ENCODE data around the gene SGSH. TPM values are rescaled to one million over a fixed set of nuclear protein-coding genes. Genes with fewer than 3 reads are reported as not detected.

The SGSH gene
- total RNA-seq, 1 experiment from 2014 or later, result 19.8 TPM

DNA sequence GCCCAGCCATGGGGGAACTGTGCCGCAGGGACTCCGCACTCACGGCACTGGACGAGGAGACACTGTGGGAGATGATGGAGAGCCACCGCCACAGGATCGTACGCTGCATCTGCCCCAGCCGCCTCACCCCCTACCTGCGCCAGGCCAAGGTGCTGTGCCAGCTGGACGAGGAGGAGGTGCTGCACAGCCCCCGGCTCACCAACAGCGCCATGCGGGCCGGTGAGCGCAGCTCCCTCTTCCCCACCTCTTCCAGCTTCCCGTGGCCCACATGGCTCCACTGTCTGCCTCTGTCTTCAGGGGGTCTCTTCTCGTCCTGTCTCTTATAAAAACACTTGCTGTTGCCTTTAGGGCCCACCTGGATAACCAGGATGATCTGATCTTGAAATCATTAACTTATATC lies 38.7 kb downstream of the SGSH start:
- DNase-seq, result no peak

More for the DNA sequence above, 38.7 kb downstream of the SGSH start:
- Histone ChIP-seq H2BK15ac (ENCODE audit: low read depth, low read length) (no peak overlapping the region), H3T11ph (ENCODE audit: low read length) (no peak overlapping the region), H2BK20ac (ENCODE audit: low read depth, low read length, poor library complexity, severe bottlenecking) (no peak overlapping the region), H3K23me2 (ENCODE audit: insufficient read length, low read depth, low read length, poor library complexity, severe bottlenecking) (no peaks in the 10 kb centered on the region), H3K4ac (ENCODE audit: low read depth, low read length) (no peak overlapping the region), H2BK120ac (ENCODE audit: low read depth, low read length, poor library complexity, severe bottlenecking) (no peak overlapping the region), H3K27ac (ENCODE audit: insufficient read length, low read depth, low read length) (no peak overlapping the region), H3K18ac (ENCODE audit: insufficient read length, low read depth, low read length) (no peak overlapping the region), H3K27me3 (ENCODE audit: insufficient read depth, low read length) (no peaks in the 10 kb centered on the region), H3K56ac (ENCODE audit: insufficient read length, low read depth, low read length) (no peak overlapping the region), H3K23ac (ENCODE audit: insufficient read length, low read depth, low read length) (no peak overlapping the region), H3K14ac (ENCODE audit: insufficient read depth, low read length) (no peak overlapping the region; the same call in 1 of the 2 replicates), H3K79me2 (ENCODE audit: insufficient read depth, low read length) (no peaks in the 10 kb centered on the region), H3K9me3 (ENCODE audit: control insufficient read depth, low read depth, low read length) (no peaks in the 10 kb centered on the region), H2AK5ac (ENCODE audit: insufficient read length, low read length) (no peak overlapping the region), H4K91ac (ENCODE audit: insufficient read length, low read depth, low read length) (no peak overlapping the region), H4K20me1 (ENCODE audit: control insufficient read depth, insufficient read depth, insufficient read length) (no peaks in the 10 kb centered on the region), H4K8ac (replicated peaks; ENCODE audit: insufficient read length, low read depth, low read length) (no peak overlapping the region), H2AFZ (ENCODE audit: low read length) (no peak overlapping the region), H3K9ac (ENCODE audit: extremely low read depth, insufficient read length, low read length) (no peak overlapping the region), H2BK12ac (ENCODE audit: insufficient read length, low read depth, low read length) (no peak overlapping the region), H3K4me2 (ENCODE audit: insufficient read depth, insufficient read length, low read length) (no peak overlapping the region), H4K5ac (ENCODE audit: insufficient read length, low read depth, low read length) (no peak overlapping the region), H3K4me1 (ENCODE audit: insufficient read depth, low read length) (no peaks in the 10 kb centered on the region), H3K79me1 (ENCODE audit: insufficient read depth, low read depth, low read length, poor library complexity, severe bottlenecking) (no peaks in the 10 kb centered on the region), H2BK5ac (ENCODE audit: insufficient read length, low read length) (no peak overlapping the region)
- no peaks in the 10 kb centered on the region for H3K36me3 Mint-ChIP-seq (ENCODE audit: insufficient read depth in 1 of 3, low read depth in 3 of 3)
- no peaks in the 10 kb centered on the region for H3K9me3 Mint-ChIP-seq
- peaks cover 2 to 7% of the 10 kb centered on the region in 2 experiments; a peak in 2 of 4 replicates for H3K4me1 Mint-ChIP-seq
- no peaks in the 10 kb centered on the region; the same call in 1 of the 2 replicates for H3K27me3 Mint-ChIP-seq (ENCODE audit: low read depth)
- H3K27ac Mint-ChIP-seq, result peak overlapping the region in 1 of 3 experiments; percentile 14; a peak in 1 of 7 replicates
- no CpG with 5 or more reads among the region's 17 CpGs for WGBS (ENCODE audit: extremely low coverage, insufficient read length, low lambda C conversion rate)
- TF ChIP-seq CTCF (conservative IDR thresholded peaks at IDR 0.05), result no peak
- no peak overlapping the region for H3K4me3 Mint-ChIP-seq
